HepG2 (cell line): ENCODE results near the gene RNU11. TPM values are rescaled to one million over a fixed set of nuclear protein-coding genes. Genes with fewer than 3 reads are reported as not detected.
A peak's percentile ranks its signal among the peaks of the same experiment; 100 is the strongest.

ENCODE experiments used
- AHR ChIP-seq: IDR thresholded peaks from 2 replicates; pipeline ENCODE4 v1.6.1; 2018; ENCODE audit warnings: missing genetic modification reagents, missing compliant biosample characterization
- CBX1 ChIP-seq: IDR thresholded peaks from one replicate; pipeline ENCODE4 v1.6.1; 2016; ENCODE audit warnings: antibody characterized with exemption, low read depth
- CBX2 ChIP-seq, 2 experiments: fragments of 200-600 bp in 1 of 2; sonication (generic); formaldehyde crosslinking in 1 of 2; IDR thresholded peaks; 2 replicates each; pipeline versions ENCODE4 v1.7.0 to v1.8.1; 2018 to 2022; ENCODE audit warnings: low read depth in 2 of 2, low read length in 1 of 2, mild to moderate bottlenecking in 1 of 2, missing genetic modification reagents in 1 of 2
- CEBPG ChIP-seq: IDR thresholded peaks from 2 replicates; pipeline ENCODE4 v1.6.1; 2016
- HBP1 ChIP-seq: IDR thresholded peaks from 2 replicates; pipeline ENCODE4 v1.6.1; 2016; ENCODE audit warnings: low read depth, control low read depth
- KIAA2018 ChIP-seq: sonication (generic); formaldehyde crosslinking; IDR thresholded peaks from 2 replicates; pipeline ENCODE4 v1.5.0; 2020; ENCODE audit warnings: mild to moderate bottlenecking, missing genetic modification reagents, borderline replicate concordance
- MAFK ChIP-seq, 2 experiments: IDR thresholded peaks in 1 of 2; conservative IDR thresholded peaks in 1 of 2; 2 replicates each; pipeline ENCODE4 v1.6.1; 2011; ENCODE audit warnings: improper control_type of control experiment in 2 of 2, low read length in 2 of 2
- MXD1 ChIP-seq: sonication (generic); formaldehyde crosslinking; IDR thresholded peaks from 2 replicates; pipeline ENCODE4 v1.4.0; 2020; ENCODE audit warnings: mild to moderate bottlenecking, missing genetic modification reagents
- RARG ChIP-seq: sonication (generic); formaldehyde crosslinking; IDR thresholded peaks from 2 replicates; pipeline ENCODE4 v1.4.0; 2020; ENCODE audit warnings: low read depth, mild to moderate bottlenecking, missing genetic modification reagents
- TEAD2 ChIP-seq: sonication (generic); formaldehyde crosslinking; IDR thresholded peaks from 2 replicates; pipeline ENCODE4 v1.9.0; 2021; ENCODE audit warnings: missing genetic modification reagents
- ZBTB2 ChIP-seq: sonication (generic); formaldehyde crosslinking; IDR thresholded peaks from 2 replicates; pipeline ENCODE4 v1.8.0; 2022; ENCODE audit warnings: low read depth, missing genetic modification reagents
- ZNF230 ChIP-seq: sonication (generic); formaldehyde crosslinking; IDR thresholded peaks from 2 replicates; pipeline ENCODE4 v1.4.0; 2020; ENCODE audit warnings: mild to moderate bottlenecking, missing genetic modification reagents
- ZNF280B ChIP-seq: sonication (generic); formaldehyde crosslinking; IDR thresholded peaks from 2 replicates; pipeline ENCODE4 v1.5.0; 2020; ENCODE audit warnings: missing genetic modification reagents, mild to moderate bottlenecking, borderline replicate concordance
- ZNF558 ChIP-seq: sonication (generic); formaldehyde crosslinking; IDR thresholded peaks from 2 replicates; pipeline ENCODE4 v1.9.0; 2022; ENCODE audit warnings: mild to moderate bottlenecking, missing genetic modification reagents, borderline replicate concordance
- ZNF790 ChIP-seq: sonication (generic); formaldehyde crosslinking; IDR thresholded peaks from 2 replicates; pipeline ENCODE4 v1.8.0; 2022; ENCODE audit warnings: missing genetic modification reagents, mild to moderate bottlenecking, borderline replicate concordance
- polyA plus RNA-seq, 8 experiments: library from polyadenylated mRNA; depleted of rRNA in 3 of 8; stranded (reverse) in 7 of 8; unstranded in 1 of 8; fragments of >200 nt; fragmentation: Illumina TruSeq in 4 of 8; extraction: Trizol in 4 of 8; gene quantifications; 2 replicates each; pipeline versions ENCODE4 v1.2.1 to v1.2.3, GENCODE V29; 2011 to 2016; ENCODE audit warnings: low read depth in 4 of 8, missing spikeins in 1 of 8, mixed read lengths in 1 of 8; ENCODE audit not compliant: insufficient read depth in 1 of 8
- total RNA-seq, 5 experiments: library from RNA; depleted of rRNA; stranded (reverse); fragments of >200 nt; fragmentation: Illumina TruSeq; extraction: Trizol; gene quantifications; 2 replicates each; pipeline ENCODE4 v1.2.3, GENCODE V29; 2016; ENCODE audit warnings: low read depth in 1 of 5

Gene RNU11
- total and polyA plus RNA-seq, 2 of the 13 experiments (the other 11 are each of a cell fraction or from before 2014, with no cell fraction given), result not detected

- TF ChIP-seq ZBTB2 (CRISPR knock-in tag) (no peak), AHR (CRISPR knock-in tag) (0 out of 2 replicates have a peak, but pooled peaks have one; percentile 16), CBX1 (no peak), CBX2 (IDR thresholded peaks at IDR 0.05; ENCODE audit: low read depth, low read length) (no peak), CBX2 (CRISPR knock-in tag; IDR thresholded peaks at IDR 0.05; ENCODE audit: low read depth) (no peak), RARG (CRISPR knock-in tag) (no peak), MXD1 (no peak), ZNF280B (no peak), TEAD2 (CRISPR knock-in tag) (no peak), MAFK (conservative IDR thresholded peaks at IDR 0.05 in 1 of 2, IDR thresholded peaks at IDR 0.05 in 1 of 2; ENCODE audit: low read length in 2 of 2) (no peak), ZNF558 (no peak), KIAA2018 (CRISPR knock-in tag) (no peak), CEBPG (CRISPR knock-in tag) (no peak), HBP1 (CRISPR knock-in tag) (0 out of 2 replicates have a peak, but pooled peaks have one; percentile 13), ZNF230 (0 out of 2 replicates have a peak, but pooled peaks have one; percentile 52), ZNF790 (peak; percentile 12; the same call in 1 of the 2 replicates)
Observed at GRCh38 chr1:28648008-28648473, 359 bp upstream of the RNU11 start (continued).
